ENCODE measurements around the gene HNRNPUL1.

The HNRNPUL1 gene

GRCh38 chr19:41310033-41310831, 46.1 kb downstream of the HNRNPUL1 start, which contains the start of gene CCDC97:
Gene CCDC97 (plus strand): TSS chr19:41310172. CDS start chr19:41310311, 139 bp downstream.
- Histone ChIP-seq H3K4me3 (ENCODE audit: extremely low read depth, insufficient read depth, low read length, poor library complexity, severe bottlenecking) (peak within 1 kb of the TSS; percentile 72), H3K4me1 (ENCODE audit: control insufficient read depth, insufficient read depth, low read length, poor library complexity, severe bottlenecking) (peaks cover 12% of the 10 kb centered on the region), H3K27ac (ENCODE audit: low read depth, low read length, severe bottlenecking) (peak within 1 kb of the TSS; percentile 94), H3K9me3 (ENCODE audit: control insufficient read depth, low read length) (no peaks in the 10 kb centered on the region), H3K36me3 (ENCODE audit: control insufficient read depth, insufficient read depth, low read length) (peaks cover 61% of the 10 kb centered on the region)
- WGBS, 2 experiments (ENCODE audit: insufficient coverage in 2 of 2), result 0% methylated on average over 41 to 45 of the region's 47 CpGs

GRCh38 chr19:41311072-41311471, 46.9 kb downstream of the HNRNPUL1 start:
- 68 to 71% methylated on average over 3 of the region's 5 CpGs for WGBS, 2 experiments (ENCODE audit: insufficient coverage in 2 of 2)
- H3K27ac ChIP-seq (ENCODE audit: low read depth, low read length, severe bottlenecking), result peak overlapping the region; percentile 94
- peaks cover 12% of the 10 kb centered on the region for H3K4me1 ChIP-seq (ENCODE audit: control insufficient read depth, insufficient read depth, low read length, poor library complexity, severe bottlenecking)
- peaks cover 61% of the 10 kb centered on the region for H3K36me3 ChIP-seq (ENCODE audit: control insufficient read depth, insufficient read depth, low read length)
- peak overlapping the region; percentile 72 for H3K4me3 ChIP-seq (ENCODE audit: extremely low read depth, insufficient read depth, low read length, poor library complexity, severe bottlenecking)
- no peaks in the 10 kb centered on the region for H3K9me3 ChIP-seq (ENCODE audit: control insufficient read depth, low read length)

GRCh38 chr19:41311613-41312012, 47.4 kb downstream of the HNRNPUL1 start:
- no peak overlapping the region for H3K27ac ChIP-seq (ENCODE audit: low read depth, low read length, severe bottlenecking)
- 91 to 97% methylated on average over 8 of the region's 8 CpGs for WGBS, 2 experiments (ENCODE audit: insufficient coverage in 2 of 2)
- H3K9me3 ChIP-seq (ENCODE audit: control insufficient read depth, low read length), result no peaks in the 10 kb centered on the region
- H3K36me3 ChIP-seq (ENCODE audit: control insufficient read depth, insufficient read depth, low read length), result peaks cover 61% of the 10 kb centered on the region
- H3K4me1 ChIP-seq (ENCODE audit: control insufficient read depth, insufficient read depth, low read length, poor library complexity, severe bottlenecking), result peaks cover 12% of the 10 kb centered on the region
- peak overlapping the region; percentile 72 for H3K4me3 ChIP-seq (ENCODE audit: extremely low read depth, insufficient read depth, low read length, poor library complexity, severe bottlenecking)

GRCh38 chr19:41316306-41316920, 52.2 kb downstream of the HNRNPUL1 start:
- Histone ChIP-seq H3K9me3 (ENCODE audit: control insufficient read depth, low read length) (no peaks in the 10 kb centered on the region), H3K4me3 (ENCODE audit: extremely low read depth, insufficient read depth, low read length, poor library complexity, severe bottlenecking) (no peak overlapping the region), H3K36me3 (ENCODE audit: control insufficient read depth, insufficient read depth, low read length) (peaks cover 87% of the 10 kb centered on the region), H3K27ac (ENCODE audit: low read depth, low read length, severe bottlenecking) (no peak overlapping the region), H3K4me1 (ENCODE audit: control insufficient read depth, insufficient read depth, low read length, poor library complexity, severe bottlenecking) (peaks cover 21% of the 10 kb centered on the region)
- WGBS, 2 experiments (ENCODE audit: insufficient coverage in 2 of 2), result 95 to 96% methylated on average over 24 of the region's 24 CpGs

- H3K9me3 ChIP-seq (ENCODE audit: control insufficient read depth, low read length), result no peaks in the 10 kb centered on the region
- whole genome bisulfite sequencing, 2 experiments (ENCODE audit: insufficient coverage in 2 of 2), result 96 to 98% methylated on average over 17 to 18 of the region's 19 CpGs
- H3K4me1 ChIP-seq (ENCODE audit: control insufficient read depth, insufficient read depth, low read length, poor library complexity, severe bottlenecking), result peaks cover 43% of the 10 kb centered on the region
- H3K4me3 ChIP-seq (ENCODE audit: extremely low read depth, insufficient read depth, low read length, poor library complexity, severe bottlenecking), result no peak overlapping the region
- H3K27ac ChIP-seq (ENCODE audit: low read depth, low read length, severe bottlenecking), result no peak overlapping the region
- H3K36me3 ChIP-seq (ENCODE audit: control insufficient read depth, insufficient read depth, low read length), result peaks cover 81% of the 10 kb centered on the region
Observed at GRCh38 chr19:41318696-41319499, 54.7 kb downstream of the HNRNPUL1 start.

GRCh38 chr19:41319500-41320184, 55.5 kb downstream of the HNRNPUL1 start:
- Histone ChIP-seq H3K4me1 (ENCODE audit: control insufficient read depth, insufficient read depth, low read length, poor library complexity, severe bottlenecking) (peaks cover 51% of the 10 kb centered on the region), H3K9me3 (ENCODE audit: control insufficient read depth, low read length) (no peaks in the 10 kb centered on the region), H3K27ac (ENCODE audit: low read depth, low read length, severe bottlenecking) (peak overlapping the region; percentile 23), H3K36me3 (ENCODE audit: control insufficient read depth, insufficient read depth, low read length) (peaks cover 80% of the 10 kb centered on the region), H3K4me3 (ENCODE audit: extremely low read depth, insufficient read depth, low read length, poor library complexity, severe bottlenecking) (no peak overlapping the region)
- WGBS, 2 experiments (ENCODE audit: insufficient coverage in 2 of 2), result 83 to 85% methylated on average over 12 to 17 of the region's 20 CpGs

- WGBS, 2 experiments (ENCODE audit: insufficient coverage in 2 of 2), result 93 to 98% methylated on average over 10 to 11 of the region's 11 CpGs
- peak overlapping the region; percentile 23 for H3K27ac ChIP-seq (ENCODE audit: low read depth, low read length, severe bottlenecking)
- H3K36me3 ChIP-seq (ENCODE audit: control insufficient read depth, insufficient read depth, low read length), result peaks cover 75% of the 10 kb centered on the region
- H3K4me1 ChIP-seq (ENCODE audit: control insufficient read depth, insufficient read depth, low read length, poor library complexity, severe bottlenecking), result peaks cover 54% of the 10 kb centered on the region
- no peaks in the 10 kb centered on the region for H3K9me3 ChIP-seq (ENCODE audit: control insufficient read depth, low read length)
- H3K4me3 ChIP-seq (ENCODE audit: extremely low read depth, insufficient read depth, low read length, poor library complexity, severe bottlenecking), result no peak overlapping the region
Observed at GRCh38 chr19:41320185-41320518, 56.0 kb downstream of the HNRNPUL1 start.

- Histone ChIP-seq H3K36me3 (ENCODE audit: control insufficient read depth, insufficient read depth, low read length) (peaks cover 70% of the 10 kb centered on the region), H3K9me3 (ENCODE audit: control insufficient read depth, low read length) (no peaks in the 10 kb centered on the region), H3K4me1 (ENCODE audit: control insufficient read depth, insufficient read depth, low read length, poor library complexity, severe bottlenecking) (peaks cover 57% of the 10 kb centered on the region), H3K27ac (ENCODE audit: low read depth, low read length, severe bottlenecking) (no peak overlapping the region), H3K4me3 (ENCODE audit: extremely low read depth, insufficient read depth, low read length, poor library complexity, severe bottlenecking) (no peak overlapping the region)
- 90 to 100% methylated on average over 3 of the region's 4 CpGs for WGBS, 2 experiments (ENCODE audit: insufficient coverage in 2 of 2)
Observed at GRCh38 chr19:41320568-41320967, 56.4 kb downstream of the HNRNPUL1 start.

GRCh38 chr19:41321204-41321599, 57.0 kb downstream of the HNRNPUL1 start:
- H3K36me3 ChIP-seq (ENCODE audit: control insufficient read depth, insufficient read depth, low read length), result peaks cover 64% of the 10 kb centered on the region
- peak overlapping the region; percentile 99 for H3K27ac ChIP-seq (ENCODE audit: low read depth, low read length, severe bottlenecking)
- no peak overlapping the region for H3K4me3 ChIP-seq (ENCODE audit: extremely low read depth, insufficient read depth, low read length, poor library complexity, severe bottlenecking)
- no peaks in the 10 kb centered on the region for H3K9me3 ChIP-seq (ENCODE audit: control insufficient read depth, low read length)
- WGBS, 2 experiments (ENCODE audit: insufficient coverage in 2 of 2), result 92 to 98% methylated on average over 7 of the region's 7 CpGs
- peaks cover 64% of the 10 kb centered on the region for H3K4me1 ChIP-seq (ENCODE audit: control insufficient read depth, insufficient read depth, low read length, poor library complexity, severe bottlenecking)

- Histone ChIP-seq H3K9me3 (ENCODE audit: control insufficient read depth, low read length) (no peaks in the 10 kb centered on the region), H3K4me3 (ENCODE audit: extremely low read depth, insufficient read depth, low read length, poor library complexity, severe bottlenecking) (no peak overlapping the region), H3K36me3 (ENCODE audit: control insufficient read depth, insufficient read depth, low read length) (peaks cover 59% of the 10 kb centered on the region), H3K27ac (ENCODE audit: low read depth, low read length, severe bottlenecking) (peak overlapping the region; percentile 99), H3K4me1 (ENCODE audit: control insufficient read depth, insufficient read depth, low read length, poor library complexity, severe bottlenecking) (peaks cover 69% of the 10 kb centered on the region)
- 47 to 49% methylated on average over 10 of the region's 10 CpGs for WGBS, 2 experiments (ENCODE audit: insufficient coverage in 2 of 2)
Observed at GRCh38 chr19:41321600-41322270, 57.6 kb downstream of the HNRNPUL1 start.
